Measurements from ENCODE around the gene G6PC1.

DNA sequence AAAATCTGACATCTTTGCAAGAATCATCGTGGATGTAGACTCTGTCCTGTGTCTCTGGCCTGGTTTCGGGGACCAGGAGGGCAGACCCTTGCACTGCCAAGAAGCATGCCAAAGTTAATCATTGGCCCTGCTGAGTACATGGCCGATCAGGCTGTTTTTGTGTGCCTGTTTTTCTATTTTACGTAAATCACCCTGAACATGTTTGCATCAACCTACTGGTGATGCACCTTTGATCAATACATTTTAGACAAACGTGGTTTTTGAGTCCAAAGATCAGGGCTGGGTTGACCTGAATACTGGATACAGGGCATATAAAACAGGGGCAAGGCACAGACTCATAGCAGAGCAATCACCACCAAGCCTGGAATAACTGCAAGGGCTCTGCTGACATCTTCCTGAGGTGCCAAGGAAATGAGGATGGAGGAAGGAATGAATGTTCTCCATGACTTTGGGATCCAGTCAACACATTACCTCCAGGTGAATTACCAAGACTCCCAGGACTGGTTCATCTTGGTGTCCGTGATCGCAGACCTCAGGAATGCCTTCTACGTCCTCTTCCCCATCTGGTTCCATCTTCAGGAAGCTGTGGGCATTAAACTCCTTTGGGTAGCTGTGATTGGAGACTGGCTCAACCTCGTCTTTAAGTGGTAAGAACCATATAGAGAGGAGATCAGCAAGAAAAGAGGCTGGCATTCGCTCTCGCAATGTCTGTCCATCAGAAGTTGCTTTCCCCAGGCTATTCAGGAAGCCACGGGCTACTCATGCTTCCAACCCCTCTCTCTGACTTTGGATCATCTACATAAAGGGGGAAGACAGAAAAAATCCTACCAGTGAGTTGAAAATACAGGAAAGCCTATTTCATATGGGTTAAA is at the start of gene G6PC1:
- no peak for TF ChIP-seq YY1 (IDR thresholded peaks at IDR 0.05; ENCODE audit: insufficient read depth, insufficient read length)
- no peak for TF ChIP-seq ZNF274 (IDR thresholded peaks at IDR 0.05; ENCODE audit: low read depth, low read length)
- TF ChIP-seq SUZ12 (IDR thresholded peaks at IDR 0.05; ENCODE audit: extremely low read depth, insufficient read depth, insufficient read length) = no peak
